ENCODE results near the gene GPR152. TPM values are rescaled to one million over a fixed set of nuclear protein-coding genes. Genes with fewer than 3 reads are reported as not detected.

Gene GPR152
- total RNA-seq, 1 experiment from 2014 or later: not detected

DNA sequence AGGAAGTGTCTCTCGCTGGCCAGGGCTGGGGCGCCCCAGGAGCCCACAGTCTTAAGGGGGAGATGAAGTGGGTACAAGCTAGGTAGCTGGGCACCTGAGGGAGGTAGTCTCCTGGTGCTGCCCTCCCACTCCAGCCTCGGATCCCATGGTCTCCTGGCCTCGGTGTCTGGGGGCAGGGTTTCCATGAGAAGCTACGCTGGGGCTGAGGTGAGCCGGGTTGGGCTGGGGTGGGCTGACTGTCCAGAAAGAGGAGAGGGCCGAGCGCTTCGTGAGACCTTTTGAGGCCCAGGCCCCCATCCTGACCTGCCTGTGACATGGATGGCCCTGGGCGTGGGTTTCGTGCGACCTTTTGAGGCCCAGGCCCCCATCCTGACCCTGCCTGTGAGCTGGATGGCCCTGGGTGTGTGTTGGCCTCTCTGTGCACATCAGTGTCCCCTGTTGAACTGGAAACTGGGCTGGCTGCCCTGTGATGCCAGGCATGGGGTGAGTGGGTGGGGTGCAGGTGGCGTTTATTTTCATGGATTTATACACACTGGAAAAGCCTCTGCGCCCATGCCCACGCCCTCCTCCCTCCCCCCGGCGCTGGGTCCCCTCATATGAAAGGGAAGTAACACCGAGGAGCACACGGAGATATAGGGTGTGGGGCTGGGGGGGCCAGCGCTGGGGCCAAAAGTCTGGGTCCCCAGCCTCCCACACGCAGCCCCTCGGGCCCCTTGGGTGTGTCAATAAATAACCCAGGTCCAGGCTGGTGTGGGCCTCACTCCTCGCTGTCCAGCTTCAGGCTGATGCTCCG, 38.9 kb upstream of the GPR152 start:
- Histone ChIP-seq H2AK5ac (ENCODE audit: insufficient read length, low read length) (no peak overlapping the region), H2BK5ac (ENCODE audit: insufficient read length, low read length) (no peak overlapping the region), H2BK120ac (ENCODE audit: low read depth, low read length, poor library complexity, severe bottlenecking) (no peak overlapping the region), H3K9me3 (ENCODE audit: control insufficient read depth, low read depth, low read length) (no peaks in the 10 kb centered on the region), H3K79me1 (ENCODE audit: insufficient read depth, low read depth, low read length, poor library complexity, severe bottlenecking) (no peaks in the 10 kb centered on the region), H2BK20ac (ENCODE audit: low read depth, low read length, poor library complexity, severe bottlenecking) (no peak overlapping the region), H3K23ac (ENCODE audit: insufficient read length, low read depth, low read length) (no peak overlapping the region), H3K14ac (ENCODE audit: insufficient read depth, low read length) (no peak overlapping the region), H3K4me2 (ENCODE audit: insufficient read depth, insufficient read length, low read length) (no peak overlapping the region), H3K27me3 (ENCODE audit: insufficient read depth, low read length) (no peaks in the 10 kb centered on the region), H4K20me1 (ENCODE audit: control insufficient read depth, insufficient read depth, insufficient read length) (no peaks in the 10 kb centered on the region), H3K4ac (ENCODE audit: low read depth, low read length) (no peak overlapping the region), H2BK15ac (ENCODE audit: low read depth, low read length) (no peak overlapping the region), H3K18ac (ENCODE audit: insufficient read length, low read depth, low read length) (no peak overlapping the region), H2BK12ac (ENCODE audit: insufficient read length, low read depth, low read length) (no peak overlapping the region), H3K56ac (ENCODE audit: insufficient read length, low read depth, low read length) (no peak overlapping the region), H3T11ph (ENCODE audit: low read length) (no peak overlapping the region), H3K79me2 (ENCODE audit: insufficient read depth, low read length) (no peaks in the 10 kb centered on the region), H4K8ac (replicated peaks; ENCODE audit: insufficient read length, low read depth, low read length) (no peak overlapping the region), H4K5ac (ENCODE audit: insufficient read length, low read depth, low read length) (no peak overlapping the region), H3K23me2 (ENCODE audit: insufficient read length, low read depth, low read length, poor library complexity, severe bottlenecking) (no peaks in the 10 kb centered on the region), H3K4me1 (ENCODE audit: insufficient read depth, low read length) (no peaks in the 10 kb centered on the region), H2AFZ (ENCODE audit: low read length) (no peak overlapping the region), H3K9ac (ENCODE audit: extremely low read depth, insufficient read length, low read length) (no peak overlapping the region), H4K91ac (ENCODE audit: insufficient read length, low read depth, low read length) (no peak overlapping the region), H3K27ac (ENCODE audit: insufficient read length, low read depth, low read length) (no peak overlapping the region)
- WGBS (ENCODE audit: extremely low coverage, insufficient read length, low lambda C conversion rate): no CpG with 5 or more reads among the region's 24 CpGs
- Mint-ChIP-seq H3K4me3 (no peak overlapping the region), H3K4me1 (peaks cover under 1% of the 10 kb centered on the region in 2 experiments; a peak in 2 of 4 replicates), H3K9me3 (no peaks in the 10 kb centered on the region), H3K36me3 (ENCODE audit: insufficient read depth in 1 of 3, low read depth in 3 of 3) (peaks cover 4 to 36% (median 20%) of the 10 kb centered on the region in 3 experiments; a peak in 6 of 7 replicates), H3K27me3 (ENCODE audit: low read depth) (no peaks in the 10 kb centered on the region), H3K27ac (no peak overlapping the region; a peak in 1 of 7 replicates)
- TF ChIP-seq, protein P1, sequence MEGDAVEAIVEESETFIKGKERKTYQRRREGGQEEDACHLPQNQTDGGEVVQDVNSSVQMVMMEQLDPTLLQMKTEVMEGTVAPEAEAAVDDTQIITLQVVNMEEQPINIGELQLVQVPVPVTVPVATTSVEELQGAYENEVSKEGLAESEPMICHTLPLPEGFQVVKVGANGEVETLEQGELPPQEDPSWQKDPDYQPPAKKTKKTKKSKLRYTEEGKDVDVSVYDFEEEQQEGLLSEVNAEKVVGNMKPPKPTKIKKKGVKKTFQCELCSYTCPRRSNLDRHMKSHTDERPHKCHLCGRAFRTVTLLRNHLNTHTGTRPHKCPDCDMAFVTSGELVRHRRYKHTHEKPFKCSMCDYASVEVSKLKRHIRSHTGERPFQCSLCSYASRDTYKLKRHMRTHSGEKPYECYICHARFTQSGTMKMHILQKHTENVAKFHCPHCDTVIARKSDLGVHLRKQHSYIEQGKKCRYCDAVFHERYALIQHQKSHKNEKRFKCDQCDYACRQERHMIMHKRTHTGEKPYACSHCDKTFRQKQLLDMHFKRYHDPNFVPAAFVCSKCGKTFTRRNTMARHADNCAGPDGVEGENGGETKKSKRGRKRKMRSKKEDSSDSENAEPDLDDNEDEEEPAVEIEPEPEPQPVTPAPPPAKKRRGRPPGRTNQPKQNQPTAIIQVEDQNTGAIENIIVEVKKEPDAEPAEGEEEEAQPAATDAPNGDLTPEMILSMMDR (conservative IDR thresholded peaks at IDR 0.05): no peak
- DNase-seq: no peak
